DMS79 treated with DMSO at 0.1 percent for 48 hours (cell line): ENCODE results near the gene MOB3B.

ENCODE experiments used
- DNase-seq: peaks from one replicate; lab custom pipeline; 2025; lab: John Stamatoyannopoulos, UW

Gene MOB3B

GRCh38 chr9:27276193-27277030, 253.2 kb downstream of the MOB3B start:
- peak; percentile 63 for DNase-seq
